Thyroid gland (tissue), 4 donors: ENCODE results near the gene CFAP46. TPM values are rescaled to one million over a fixed set of nuclear protein-coding genes. Genes with fewer than 3 reads are reported as not detected.

ENCODE experiments used
- DNase-seq, 2 donors: peaks; one replicate each; pipeline ENCODE4 v3.0.0-alpha.2; 2019
- H3K27ac ChIP-seq, 3 donors: fragments of 200-600 bp; sonication (generic); 1 replicate in 2 of 3; 2 replicates in 1 of 3; pipeline ENCODE4 v1.5.1; 2016 to 2019; ENCODE audit warnings: mild to moderate bottlenecking in 1 of 3, moderate library complexity in 1 of 3
- H3K27me3 ChIP-seq: fragments of 200-600 bp; sonication (generic); one replicate; pipeline ENCODE4 v1.5.1; 2019
- H3K36me3 ChIP-seq, 2 donors: fragments of 200-600 bp; sonication (generic); one replicate each; pipeline ENCODE4 v1.5.1; 2016 to 2019
- H3K4me1 ChIP-seq, 2 donors: fragments of 200-600 bp; sonication (generic); one replicate each; pipeline ENCODE4 v1.5.1; 2017 to 2019
- H3K4me3 ChIP-seq, 3 donors: fragments of 200-600 bp; sonication (generic); replicated peaks in 1 of 3; 1 replicate in 2 of 3; 2 replicates in 1 of 3; pipeline ENCODE4 v1.5.1; 2016; ENCODE audit warnings: mild to moderate bottlenecking in 1 of 3
- H3K9me3 ChIP-seq: fragments of 200-600 bp; sonication (generic); one replicate; pipeline ENCODE4 v1.5.1; 2017
- CTCF ChIP-seq, 6 experiments: fragments of 200-600 bp in 3 of 6; fragments of 450-650 bp in 3 of 6; sonication (generic) in 3 of 6; IDR thresholded peaks; one replicate each; pipeline ENCODE4 v1.5.1; 2016 to 2019; ENCODE audit warnings: antibody characterized with exemption in 6 of 6, mild to moderate bottlenecking in 2 of 6, inconsistent platforms in 1 of 6, moderate library complexity in 1 of 6
- POLR2A ChIP-seq, 2 donors: fragments of 450-650 bp; IDR thresholded peaks; one replicate each; pipeline ENCODE4 v1.6.1; 2017; ENCODE audit warnings: antibody characterized with exemption in 2 of 2, mild to moderate bottlenecking in 2 of 2, moderate library complexity in 1 of 2
- WGBS, 2 donors: methylation state at CpG; one replicate each; pipeline ENCODE4 v1.1.5; 2017; 5-methylcytosine and 5-hydroxymethylcytosine counted together
- intact Hi-C: fragments of 100-400 bp; cut with DNase I; formaldehyde crosslinking; loops from one replicate; pipeline ENCODE4 v1.15.1; 2023
- total RNA-seq, 4 donors: library from RNA; depleted of rRNA; stranded (reverse); fragments of >200 nt; gene quantifications; one replicate each; pipeline ENCODE4 v1.2.3, GENCODE V29; 2016

CFAP46 gene
- total RNA-seq, 4 donors from 2014 or later: 3.6 to 12.7 (median 9.1) TPM

DNA sequence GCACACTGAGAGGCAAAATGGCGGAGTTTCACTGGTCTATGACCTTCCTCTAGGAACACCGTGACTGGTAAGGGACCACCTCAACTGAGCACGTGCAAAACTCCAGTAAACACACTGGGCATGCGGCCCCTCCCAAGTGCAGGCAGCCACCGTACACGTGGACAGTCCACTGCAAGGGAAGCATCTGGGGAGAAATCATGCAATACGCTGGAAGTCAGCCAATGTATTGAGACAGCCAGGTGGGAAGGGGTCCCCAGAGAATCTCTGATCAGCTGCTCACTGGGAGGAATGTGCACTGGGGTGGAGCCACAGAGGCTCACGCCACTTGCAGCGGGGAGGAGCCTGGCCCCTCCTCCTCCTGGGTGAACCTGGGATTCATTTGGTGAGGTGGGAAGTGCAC, 49.3 kb downstream of the CFAP46 start:
- Histone ChIP-seq H3K27me3 (no peaks in the 10 kb centered on the region), H3K4me1 (peaks cover 11 to 13% of the 10 kb centered on the region in 2 donors), H3K4me3 (no peak overlapping the region), H3K27ac (peak overlapping the region; percentile 63 to 90 (median 76)), H3K36me3 (no peaks in the 10 kb centered on the region), H3K9me3 (no peaks in the 10 kb centered on the region)
- WGBS, 2 donors: 55 to 65% methylated on average over 3 to 5 of the region's 9 CpGs
- intact Hi-C loops: no loop called here
- peak; percentile 45 to 58 for DNase-seq
- TF ChIP-seq POLR2A (IDR thresholded peaks at IDR 0.05): peak in 1 of 2 donors; percentile 14
- TF ChIP-seq CTCF (IDR thresholded peaks at IDR 0.05): no peak

GRCh38 chr10:132892004-132892403, 50.4 kb downstream of the CFAP46 start:
- DNase-seq: peak; percentile 88 to 95
- Histone ChIP-seq H3K4me1 (peaks cover 11 to 13% of the 10 kb centered on the region in 2 donors), H3K27me3 (no peaks in the 10 kb centered on the region), H3K9me3 (no peaks in the 10 kb centered on the region), H3K27ac (peak overlapping the region; percentile 63 to 90 (median 76)), H3K4me3 (no peak overlapping the region), H3K36me3 (no peaks in the 10 kb centered on the region)
- TF ChIP-seq CTCF (IDR thresholded peaks at IDR 0.05) (no peak), POLR2A (IDR thresholded peaks at IDR 0.05) (peak in 1 of 2 donors; percentile 37)
- intact Hi-C loops: no loop called here
- WGBS, 2 donors: 37 to 42% methylated on average over 11 to 12 of the region's 12 CpGs

GRCh38 chr10:132891368-132891767, 51.0 kb downstream of the CFAP46 start:
- 91 to 93% methylated on average over 2 to 6 of the region's 6 CpGs for WGBS, 2 donors
- TF ChIP-seq CTCF (IDR thresholded peaks at IDR 0.05): no peak
- TF ChIP-seq POLR2A (IDR thresholded peaks at IDR 0.05): no peak
- Histone ChIP-seq H3K27ac (peak overlapping the region; percentile 58 to 76 (median 67)), H3K4me3 (no peak overlapping the region), H3K36me3 (no peaks in the 10 kb centered on the region), H3K9me3 (no peaks in the 10 kb centered on the region), H3K27me3 (no peaks in the 10 kb centered on the region), H3K4me1 (peaks cover 11 to 13% of the 10 kb centered on the region in 2 donors)
- intact Hi-C loops: no loop called here
- no peak for DNase-seq

DNA sequence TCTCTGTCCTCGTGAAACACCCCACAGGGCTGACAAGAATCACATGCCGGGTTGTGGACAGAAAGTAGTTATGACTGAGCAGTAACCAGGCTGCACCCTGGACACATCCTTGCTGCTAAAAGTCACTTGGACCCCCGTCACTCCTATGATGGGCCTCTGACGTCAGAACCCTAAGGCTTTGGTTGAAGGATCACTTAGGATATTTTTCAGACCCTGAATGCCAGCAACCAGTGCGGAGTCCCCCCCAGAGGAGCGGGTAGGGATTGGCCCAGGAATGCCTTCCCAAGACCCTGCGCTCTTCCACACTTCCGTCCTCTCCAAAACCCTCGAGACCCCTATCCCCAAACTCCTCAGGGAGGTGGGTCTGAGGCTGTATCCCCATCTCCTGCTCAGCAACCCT, 52.1 kb downstream of the CFAP46 start:
- no peak overlapping the region for H3K4me3 ChIP-seq
- no peak for DNase-seq
- no peaks in the 10 kb centered on the region for H3K27me3 ChIP-seq
- no peak overlapping the region for H3K27ac ChIP-seq
- TF ChIP-seq CTCF (IDR thresholded peaks at IDR 0.05) (no peak), POLR2A (IDR thresholded peaks at IDR 0.05) (no peak)
- no peaks in the 10 kb centered on the region for H3K9me3 ChIP-seq
- intact Hi-C loops: no loop called here
- no peaks in the 10 kb centered on the region for H3K36me3 ChIP-seq
- H3K4me1 ChIP-seq: peaks cover 11 to 13% of the 10 kb centered on the region in 2 donors
- WGBS, 2 donors: 81 to 84% methylated on average over 7 to 9 of the region's 9 CpGs

GRCh38 chr10:132889556-132889955, 52.8 kb downstream of the CFAP46 start:
- Histone ChIP-seq H3K36me3 (no peaks in the 10 kb centered on the region), H3K4me3 (no peak overlapping the region), H3K27me3 (no peaks in the 10 kb centered on the region), H3K4me1 (peaks cover 11 to 13% of the 10 kb centered on the region in 2 donors), H3K27ac (no peak overlapping the region), H3K9me3 (no peaks in the 10 kb centered on the region)
- no peak for DNase-seq
- no peak for TF ChIP-seq POLR2A (IDR thresholded peaks at IDR 0.05)
- TF ChIP-seq CTCF (IDR thresholded peaks at IDR 0.05): no peak
- 59 to 70% methylated on average over 10 to 13 of the region's 16 CpGs for WGBS, 2 donors
- intact Hi-C loops: no loop called here
